SK-N-SH treated with all-trans-retinoic acid at 6 μM for 48 hours (cell line): ENCODE data around the gene PSMD7.
"Not testable (repeated sequence)": the region's sequence is repeated elsewhere in the genome, so short reads cannot be mapped to it uniquely, and the experiment has no call there.

Experiments used
- ATAC-seq: fragments of 200-7000 bp; cut with Tn5 transposase; 3 replicates; pipeline ENCODE4 v1.9.1; 2020; ENCODE audit warnings: mild to moderate bottlenecking, moderate library complexity
- TF ChIP-seq, protein P1 (sequence below): fragments of 250-450 bp; sonication (Bioruptor Pico); IDR thresholded peaks from 2 replicates; pipeline ENCODE4 v1.5.1; 2020; ENCODE audit warnings: low read depth, mild to moderate bottlenecking, moderate library complexity

The PSMD7 gene

DNA sequence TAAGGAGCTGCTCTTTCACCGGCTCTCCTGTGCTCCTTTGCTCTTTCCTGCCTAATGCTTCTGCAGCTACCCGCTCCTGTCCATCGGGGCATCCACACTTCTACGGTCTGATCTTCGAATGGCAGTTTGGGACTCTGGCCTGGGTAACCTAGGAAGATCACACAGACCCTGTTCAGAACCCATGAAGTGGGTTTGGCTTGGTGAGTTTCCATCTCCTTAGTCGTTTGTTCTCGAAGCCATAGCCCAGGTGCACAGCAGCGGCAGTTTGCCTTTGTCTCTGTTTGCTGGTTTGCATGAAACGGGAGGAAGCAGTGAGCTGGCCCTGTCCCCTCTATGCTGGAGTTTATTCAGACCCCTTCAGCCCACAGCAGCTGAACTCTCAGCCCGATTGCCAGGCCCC lies 29.0 kb downstream of the PSMD7 start:
- no peak for ATAC-seq
- TF ChIP-seq, protein P1, sequence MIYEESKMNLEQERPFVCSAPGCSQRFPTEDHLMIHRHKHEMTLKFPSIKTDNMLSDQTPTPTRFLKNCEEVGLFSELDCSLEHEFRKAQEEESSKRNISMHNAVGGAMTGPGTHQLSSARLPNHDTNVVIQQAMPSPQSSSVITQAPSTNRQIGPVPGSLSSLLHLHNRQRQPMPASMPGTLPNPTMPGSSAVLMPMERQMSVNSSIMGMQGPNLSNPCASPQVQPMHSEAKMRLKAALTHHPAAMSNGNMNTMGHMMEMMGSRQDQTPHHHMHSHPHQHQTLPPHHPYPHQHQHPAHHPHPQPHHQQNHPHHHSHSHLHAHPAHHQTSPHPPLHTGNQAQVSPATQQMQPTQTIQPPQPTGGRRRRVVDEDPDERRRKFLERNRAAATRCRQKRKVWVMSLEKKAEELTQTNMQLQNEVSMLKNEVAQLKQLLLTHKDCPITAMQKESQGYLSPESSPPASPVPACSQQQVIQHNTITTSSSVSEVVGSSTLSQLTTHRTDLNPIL (CRISPR knock-in tag) = no peak

DNA sequence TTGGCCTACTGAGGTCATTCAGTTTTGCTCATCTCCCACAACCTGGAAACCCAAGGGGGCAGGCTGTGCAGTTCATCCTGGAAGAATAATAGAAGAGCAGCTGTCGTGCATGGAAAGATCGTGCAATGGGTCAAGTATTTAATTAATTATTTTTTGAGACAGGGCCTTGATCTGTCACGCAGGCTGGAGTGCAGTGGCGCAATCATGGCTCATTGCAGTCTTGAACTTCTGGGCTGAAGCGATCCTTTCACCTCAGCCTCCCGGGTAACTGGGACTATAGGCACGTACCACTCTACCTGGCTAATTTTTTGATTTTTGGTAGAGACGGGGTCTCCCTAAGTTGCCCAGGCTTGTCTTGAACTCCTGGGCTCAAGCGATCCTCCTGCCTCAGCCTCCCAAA lies 31.7 kb downstream of the PSMD7 start:
- not testable (repeated sequence) for ATAC-seq

DNA sequence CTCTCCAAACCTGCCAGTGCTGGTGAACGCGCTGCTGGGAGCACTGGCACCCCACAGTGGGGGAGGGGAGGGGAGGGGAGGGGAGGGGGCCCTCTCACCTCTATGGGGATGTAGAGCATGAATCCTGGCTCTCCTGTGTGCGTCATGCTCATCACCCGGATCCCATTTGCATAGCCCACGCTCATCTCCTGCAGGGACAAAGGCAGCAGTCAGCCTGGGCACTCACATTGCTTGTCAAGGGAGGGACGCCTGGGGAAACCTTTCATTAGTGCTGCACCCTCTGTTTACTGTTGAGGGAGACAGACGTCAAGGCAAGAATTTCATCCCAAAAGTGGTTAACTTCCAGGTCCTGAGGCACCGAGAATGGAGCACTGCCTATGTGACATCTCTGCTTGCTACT lies 35.9 kb downstream of the PSMD7 start:
- ATAC-seq = not testable (repeated sequence)

DNA sequence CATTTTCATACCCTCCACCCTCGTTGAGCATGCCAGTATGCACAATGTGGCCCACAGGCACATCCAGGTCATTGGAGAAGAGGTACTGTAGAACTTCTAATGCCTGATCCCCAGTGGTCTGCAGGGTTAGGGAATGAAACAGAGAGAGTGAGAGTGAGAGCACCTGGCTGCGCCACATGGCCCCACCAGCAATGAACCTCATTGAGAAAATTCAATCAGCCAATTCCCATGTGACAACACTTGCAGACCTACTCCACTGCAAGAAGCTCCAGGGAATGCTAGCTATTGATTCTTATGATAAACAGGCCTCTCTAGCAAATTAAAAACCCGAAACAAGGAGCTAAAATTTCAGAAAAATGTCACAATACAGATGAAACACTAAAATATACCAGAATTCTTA lies 40.9 kb downstream of the PSMD7 start:
- ATAC-seq = not testable (repeated sequence)

DNA sequence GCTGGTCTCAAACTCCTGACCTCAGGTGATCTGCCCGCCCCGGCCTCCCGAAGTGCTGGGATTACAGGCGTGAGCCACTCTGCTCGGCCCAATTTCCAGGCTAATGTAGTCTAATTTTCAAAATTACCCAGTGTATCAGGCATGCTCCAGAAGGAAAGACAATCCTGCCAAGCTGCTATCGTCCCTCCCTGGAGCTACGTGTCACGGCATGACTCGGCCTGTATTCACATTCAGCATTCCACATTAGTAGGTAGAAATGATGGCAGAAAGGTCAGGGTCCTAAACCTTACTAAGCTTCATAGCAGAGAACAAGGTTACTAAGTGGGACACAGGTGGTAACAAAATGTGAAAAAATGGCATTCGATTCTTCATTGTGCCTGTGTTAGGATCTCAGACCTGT lies 42.6 kb downstream of the PSMD7 start:
- not testable (repeated sequence) for ATAC-seq

DNA sequence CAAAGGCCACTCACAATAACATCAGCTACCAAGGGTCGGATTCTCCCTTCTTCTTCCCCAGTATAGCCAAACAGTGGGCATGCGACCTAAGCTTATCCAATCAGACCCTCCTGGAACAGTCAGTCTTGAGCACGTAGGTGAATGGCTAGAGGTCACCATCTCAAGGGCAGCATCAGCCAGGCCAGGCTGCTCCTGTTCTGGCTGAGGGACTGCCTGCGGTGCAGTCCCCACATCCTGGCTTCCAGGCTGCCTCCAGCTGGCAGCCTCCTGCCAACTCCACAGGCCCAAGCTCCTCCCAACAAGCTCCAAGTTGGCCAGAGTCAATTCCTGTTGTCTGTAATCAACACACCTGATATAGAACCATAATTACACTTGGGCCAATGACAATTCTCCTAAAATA lies 56.4 kb downstream of the PSMD7 start:
- ATAC-seq = not testable (repeated sequence)
